ENCODE measurements around the gene SPINK9.
"Not testable (repeated sequence)": the region's sequence is repeated elsewhere in the genome, so short reads cannot be mapped to it uniquely, and the experiment has no call there.

The SPINK9 gene

DNA sequence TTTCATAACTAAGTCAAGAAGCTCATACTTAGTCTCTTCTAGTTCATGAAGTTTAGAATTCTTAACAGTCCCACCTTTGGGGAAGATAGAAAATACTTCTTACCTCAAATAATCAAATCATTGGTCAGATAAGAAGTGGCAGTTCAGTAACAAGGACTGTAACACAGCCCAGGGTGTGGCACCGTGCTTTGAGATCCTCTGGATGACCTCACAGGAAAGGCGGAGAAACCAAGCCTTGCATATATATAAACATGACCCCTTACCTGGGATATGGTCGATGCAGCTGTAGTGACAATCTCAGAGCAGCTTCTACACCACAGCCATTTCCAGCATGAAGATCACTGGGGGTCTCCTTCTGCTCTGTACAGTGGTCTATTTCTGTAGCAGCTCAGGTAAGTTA is 23.2 kb upstream of the SPINK9 start, which contains the start of gene SPINK7:
Gene SPINK7, plus strand, starts transcription at position 271 of the 400 bp plus-strand sequence. Its CDS starts 61 bp downstream, at position 332.
- TF ChIP-seq, protein P1, sequence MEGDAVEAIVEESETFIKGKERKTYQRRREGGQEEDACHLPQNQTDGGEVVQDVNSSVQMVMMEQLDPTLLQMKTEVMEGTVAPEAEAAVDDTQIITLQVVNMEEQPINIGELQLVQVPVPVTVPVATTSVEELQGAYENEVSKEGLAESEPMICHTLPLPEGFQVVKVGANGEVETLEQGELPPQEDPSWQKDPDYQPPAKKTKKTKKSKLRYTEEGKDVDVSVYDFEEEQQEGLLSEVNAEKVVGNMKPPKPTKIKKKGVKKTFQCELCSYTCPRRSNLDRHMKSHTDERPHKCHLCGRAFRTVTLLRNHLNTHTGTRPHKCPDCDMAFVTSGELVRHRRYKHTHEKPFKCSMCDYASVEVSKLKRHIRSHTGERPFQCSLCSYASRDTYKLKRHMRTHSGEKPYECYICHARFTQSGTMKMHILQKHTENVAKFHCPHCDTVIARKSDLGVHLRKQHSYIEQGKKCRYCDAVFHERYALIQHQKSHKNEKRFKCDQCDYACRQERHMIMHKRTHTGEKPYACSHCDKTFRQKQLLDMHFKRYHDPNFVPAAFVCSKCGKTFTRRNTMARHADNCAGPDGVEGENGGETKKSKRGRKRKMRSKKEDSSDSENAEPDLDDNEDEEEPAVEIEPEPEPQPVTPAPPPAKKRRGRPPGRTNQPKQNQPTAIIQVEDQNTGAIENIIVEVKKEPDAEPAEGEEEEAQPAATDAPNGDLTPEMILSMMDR (IDR thresholded peaks at IDR 0.05; ENCODE audit: insufficient read depth, missing control alignments), result no peak
- no peak for DNase-seq (ENCODE audit: insufficient read length, low spot score)
- no peak for FAIRE-seq

DNA sequence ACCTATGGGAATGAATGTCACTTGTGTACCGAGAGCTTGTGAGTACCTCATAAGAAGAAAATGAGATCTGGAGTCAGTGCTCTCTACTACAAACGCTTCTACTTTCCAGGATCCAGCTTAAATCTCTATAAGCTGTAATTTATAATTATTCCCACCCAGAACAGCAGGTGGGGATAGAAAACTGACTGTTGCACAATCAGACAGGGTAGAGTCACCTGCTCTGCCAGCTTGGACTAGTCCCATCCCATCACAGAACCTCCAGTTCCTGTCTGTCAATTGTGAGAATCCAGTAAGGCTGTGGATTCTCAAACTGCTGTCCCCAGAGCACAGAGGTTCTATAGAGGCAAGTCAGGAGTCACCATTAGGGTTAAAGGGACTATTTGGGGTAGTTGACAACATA is 21.2 kb upstream of the SPINK9 start:
- DNase-seq (ENCODE audit: insufficient read length, low spot score) (no peak), FAIRE-seq (no peak)
- TF ChIP-seq, protein P1 (IDR thresholded peaks at IDR 0.05; ENCODE audit: insufficient read depth, missing control alignments), result peak; percentile 12

DNA sequence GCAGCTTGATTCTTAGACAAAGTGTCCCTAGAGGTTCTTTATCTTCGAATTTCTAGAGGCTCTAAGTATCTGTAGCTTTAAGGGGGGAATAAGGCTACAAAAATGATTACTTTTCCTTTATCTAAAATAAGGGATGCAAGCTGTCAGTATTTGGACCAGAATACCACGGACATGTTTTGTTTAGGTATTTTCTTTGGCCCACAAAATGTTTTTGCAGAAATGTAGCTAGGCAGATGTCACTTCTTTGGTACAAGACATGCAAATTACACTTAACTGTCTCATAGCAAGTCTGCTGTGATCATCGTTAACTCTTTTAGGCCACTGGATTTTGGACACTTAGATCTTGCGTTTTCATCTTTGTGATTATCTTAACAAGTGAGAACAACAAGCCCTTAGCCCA is 20.6 kb upstream of the SPINK9 start:
- FAIRE-seq (no peak), DNase-seq (ENCODE audit: insufficient read length, low spot score) (no peak)
- TF ChIP-seq, protein P1 (IDR thresholded peaks at IDR 0.05; ENCODE audit: insufficient read depth, missing control alignments), result no peak

DNA sequence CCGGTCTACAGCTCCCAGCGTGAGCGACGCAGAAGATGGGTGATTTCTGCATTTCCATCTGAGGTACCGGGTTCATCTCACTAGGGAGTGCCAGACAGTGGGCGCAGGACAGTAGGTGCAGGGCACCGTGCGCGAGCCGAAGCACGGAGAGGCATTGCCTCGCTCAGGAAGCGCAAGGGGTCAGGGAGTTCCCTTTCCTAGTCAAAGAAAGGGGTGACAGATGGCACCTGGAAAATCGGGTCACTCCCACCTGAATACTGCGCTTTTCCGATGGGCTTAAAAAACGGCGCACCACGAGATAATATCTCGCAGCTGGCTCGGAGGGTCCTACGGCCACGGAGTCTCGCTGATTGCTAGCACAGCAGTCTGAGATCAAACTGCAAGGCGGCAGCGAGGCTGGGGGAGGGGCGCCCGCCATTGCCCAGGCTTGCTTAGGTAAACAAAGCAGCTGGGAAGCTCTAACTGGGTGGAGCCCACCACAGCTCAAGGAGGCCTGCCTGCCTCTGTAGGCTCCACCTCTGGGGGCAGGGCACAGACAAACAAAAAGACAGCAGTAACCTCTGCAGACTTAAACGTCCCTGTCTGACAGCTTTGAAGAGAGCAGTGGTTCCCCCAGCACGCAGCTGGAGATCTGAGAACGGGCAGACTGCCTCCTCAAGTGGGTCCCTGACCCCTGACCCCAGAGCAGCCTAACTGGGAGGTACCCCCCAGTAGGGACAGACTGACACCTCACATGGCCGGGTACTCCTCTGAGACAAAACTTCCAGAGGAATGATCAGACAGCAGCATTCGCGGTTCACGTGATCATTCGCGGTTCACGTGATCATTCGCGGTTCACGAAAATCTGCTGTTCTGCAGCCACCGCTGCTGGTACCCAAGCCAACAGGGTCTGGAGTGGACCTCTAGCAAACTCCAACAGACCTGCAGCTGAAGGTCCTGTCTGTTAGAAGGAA is 15.1 kb upstream of the SPINK9 start:
- DNase-seq (ENCODE audit: insufficient read length, low spot score); FAIRE-seq: not testable (repeated sequence)

DNA sequence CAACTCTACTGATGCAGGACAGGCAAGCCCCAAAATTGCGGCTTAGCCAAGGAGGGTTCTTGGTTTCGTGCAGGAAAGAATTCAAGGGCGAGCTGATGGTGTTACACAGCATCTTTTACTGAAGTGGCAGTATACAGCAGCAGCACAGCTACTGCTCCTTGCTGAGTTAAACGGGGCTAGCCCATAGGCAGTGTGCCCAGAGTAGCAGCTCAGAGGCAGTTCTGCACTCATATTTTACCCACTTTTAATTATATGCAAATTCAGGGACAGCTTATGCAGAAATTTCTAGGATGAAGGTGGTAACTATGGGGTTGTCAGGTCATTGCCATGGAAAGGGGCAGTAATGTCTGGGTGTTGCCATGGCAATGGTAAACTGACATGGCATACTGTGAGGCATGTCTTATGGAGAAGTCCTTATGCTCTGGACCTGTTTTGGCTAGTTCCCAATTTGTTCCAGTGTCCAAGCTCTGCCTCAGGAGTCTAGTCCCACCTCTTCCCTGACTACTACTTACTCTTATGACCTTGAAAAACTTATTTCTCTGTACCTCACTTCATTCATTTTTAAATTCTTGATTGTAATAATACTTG is 2.0 kb upstream of the SPINK9 start:
- DNase-seq (ENCODE audit: insufficient read length, low spot score) (no peak), FAIRE-seq (no peak)
- TF ChIP-seq, protein P1 (IDR thresholded peaks at IDR 0.05; ENCODE audit: insufficient read depth, missing control alignments), result no peak

- DNase-seq (ENCODE audit: insufficient read length, low spot score), result no peak
- FAIRE-seq, result no peak
- TF ChIP-seq, protein P1 (IDR thresholded peaks at IDR 0.05; ENCODE audit: insufficient read depth, missing control alignments), result no peak
These were observed 1.5 kb downstream of the SPINK9 start for GRCh38 chr5:148336704-148337435.

GRCh38 chr5:148342371-148343045 is 7.1 kb downstream of the SPINK9 start:
- TF ChIP-seq, protein P1 (IDR thresholded peaks at IDR 0.05; ENCODE audit: insufficient read depth, missing control alignments), result no peak
- DNase-seq (ENCODE audit: insufficient read length, low spot score) (no peak), FAIRE-seq (no peak)

Data from D721Med (cell line).